ENCODE results near the gene SPTBN4. TPM values are rescaled to one million over a fixed set of nuclear protein-coding genes. Genes with fewer than 3 reads are reported as not detected.
A peak's percentile ranks its signal among the peaks of the same experiment; 100 is the strongest.

The SPTBN4 gene
- total and polyA plus RNA-seq, 2 donors (not counting 1 experiment from before 2014, with no cell fraction given), result 0.03 to 0.67 TPM

DNA sequence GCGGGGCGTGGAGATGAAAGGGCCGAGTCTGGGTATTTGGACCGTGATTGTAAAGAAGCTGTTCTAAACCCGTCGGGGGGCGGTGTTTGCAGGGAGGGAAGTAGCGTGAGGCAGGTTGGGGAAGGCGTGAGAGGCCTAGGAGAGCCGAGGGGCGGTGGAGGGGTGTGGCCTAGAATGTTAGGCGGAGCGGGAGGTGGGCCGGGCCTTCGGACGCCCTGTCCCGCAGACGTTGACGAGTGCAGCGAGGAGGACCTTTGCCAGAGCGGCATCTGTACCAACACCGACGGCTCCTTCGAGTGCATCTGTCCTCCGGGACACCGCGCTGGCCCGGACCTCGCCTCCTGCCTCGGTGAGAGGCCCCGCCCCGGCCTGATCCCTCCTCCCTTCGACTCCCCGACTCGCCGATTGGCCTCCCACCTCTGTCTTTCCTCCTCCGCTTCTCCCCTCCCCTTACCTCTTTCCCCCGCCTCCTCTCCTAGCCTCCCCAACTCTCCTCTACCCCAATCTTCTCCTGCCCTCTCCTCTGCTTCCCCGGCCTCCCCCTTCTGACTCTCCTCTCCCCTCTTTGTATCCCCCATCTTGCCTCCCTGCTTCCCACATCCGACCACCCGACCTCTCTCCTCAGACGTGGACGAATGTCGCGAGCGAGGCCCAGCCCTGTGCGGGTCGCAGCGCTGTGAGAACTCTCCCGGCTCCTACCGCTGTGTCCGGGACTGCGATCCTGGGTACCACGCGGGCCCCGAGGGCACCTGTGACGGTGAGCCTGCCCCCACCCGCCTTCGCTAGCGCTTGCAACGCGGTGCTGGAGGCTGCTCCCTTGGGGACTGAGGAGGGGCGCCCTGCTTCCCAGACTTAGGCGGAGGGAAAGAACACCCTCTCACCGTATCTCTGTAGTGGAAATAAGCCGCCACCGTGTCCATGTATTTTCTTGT lies 147.2 kb downstream of the SPTBN4 start:
- peak overlapping the region; percentile 95 for H2AFZ ChIP-seq (ENCODE audit: insufficient read depth, low read depth, low read length, poor library complexity, severe bottlenecking)
- Mint-ChIP-seq H3K4me3 (peak overlapping the region; percentile 93), H3K27ac (peak overlapping the region; percentile 91), H3K9me3 (ENCODE audit: insufficient read depth) (no peaks in the 10 kb centered on the region), H3K27me3 (no peaks in the 10 kb centered on the region), H3K4me1 (peaks cover 40% of the 10 kb centered on the region)
- TF ChIP-seq EZH2 (IDR thresholded peaks at IDR 0.05; ENCODE audit: borderline replicate concordance, insufficient read depth, low read depth, low read length, poor library complexity, severe bottlenecking), result no peak
- TF ChIP-seq, protein P1, sequence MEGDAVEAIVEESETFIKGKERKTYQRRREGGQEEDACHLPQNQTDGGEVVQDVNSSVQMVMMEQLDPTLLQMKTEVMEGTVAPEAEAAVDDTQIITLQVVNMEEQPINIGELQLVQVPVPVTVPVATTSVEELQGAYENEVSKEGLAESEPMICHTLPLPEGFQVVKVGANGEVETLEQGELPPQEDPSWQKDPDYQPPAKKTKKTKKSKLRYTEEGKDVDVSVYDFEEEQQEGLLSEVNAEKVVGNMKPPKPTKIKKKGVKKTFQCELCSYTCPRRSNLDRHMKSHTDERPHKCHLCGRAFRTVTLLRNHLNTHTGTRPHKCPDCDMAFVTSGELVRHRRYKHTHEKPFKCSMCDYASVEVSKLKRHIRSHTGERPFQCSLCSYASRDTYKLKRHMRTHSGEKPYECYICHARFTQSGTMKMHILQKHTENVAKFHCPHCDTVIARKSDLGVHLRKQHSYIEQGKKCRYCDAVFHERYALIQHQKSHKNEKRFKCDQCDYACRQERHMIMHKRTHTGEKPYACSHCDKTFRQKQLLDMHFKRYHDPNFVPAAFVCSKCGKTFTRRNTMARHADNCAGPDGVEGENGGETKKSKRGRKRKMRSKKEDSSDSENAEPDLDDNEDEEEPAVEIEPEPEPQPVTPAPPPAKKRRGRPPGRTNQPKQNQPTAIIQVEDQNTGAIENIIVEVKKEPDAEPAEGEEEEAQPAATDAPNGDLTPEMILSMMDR (IDR thresholded peaks at IDR 0.05), result no peak
- no peaks in the 10 kb centered on the region for H3K79me2 ChIP-seq (ENCODE audit: control insufficient read depth, insufficient read depth, low read length)
- peak overlapping the region; percentile 80 for H3K9ac ChIP-seq (ENCODE audit: low read length)
- H3K9me3 ChIP-seq (ENCODE audit: control extremely low read depth in 1 of 3, control insufficient read depth in 2 of 3, insufficient read depth in 1 of 3, low read length in 2 of 3), result peaks cover 0 to 13% (median 0%) of the 10 kb centered on the region in 3 donors
- ChIA-PET CTCF (interaction anchor here (1.0 to 4.5 kb wide), 6 partner anchors 8 to 44 kb away, joined by 3 to 37 read pairs (median 9); partner anchors contain the start of gene LTBP4), POLR2A (interaction anchor here (0.9 to 1.4 kb wide), 5 partner anchors 9 to 65 kb away, joined by 3 to 9 read pairs (median 5); no protein-coding TSS in a partner anchor)
- intact Hi-C loops (cut with micrococcal nuclease), result loop anchor here (1.0 to 10.0 kb wide), 5 partner anchors 9 to 183 kb away; partner anchors contain the start of genes BLVRB, COQ8B, EGLN2 and ITPKC
- H3K36me3 ChIP-seq (replicated peaks in 1 of 2; ENCODE audit: control extremely low read depth in 1 of 2, control insufficient read depth in 1 of 2, extremely low read depth in 1 of 2, insufficient read depth in 2 of 2, low read length in 1 of 2), result no peaks in the 10 kb centered on the region
- WGBS (ENCODE audit: insufficient coverage), result under 1% methylated on average over 65 of the region's 67 CpGs
- H3K27ac ChIP-seq (ENCODE audit: low read length in 2 of 2), result peak overlapping the region; percentile 69 to 83
- ATAC-seq (ENCODE audit: low read depth), result peak; percentile 65
- peak; percentile 94 for DNase-seq
- no peaks in the 10 kb centered on the region for H3K27me3 ChIP-seq (replicated peaks in 1 of 4; ENCODE audit: control extremely low read depth in 1 of 4, control insufficient read depth in 3 of 4, insufficient read depth in 4 of 4, low read length in 3 of 4)
- H3K4me2 ChIP-seq (replicated peaks; ENCODE audit: low read depth, low read length, poor library complexity, severe bottlenecking), result peak overlapping the region; percentile 97
- H4K20me1 ChIP-seq (ENCODE audit: control insufficient read depth, insufficient read depth, low read length, poor library complexity, severe bottlenecking), result no peaks in the 10 kb centered on the region
- H3K4me1 ChIP-seq (ENCODE audit: control insufficient read depth in 2 of 2, insufficient read depth in 2 of 2, low read length in 2 of 2), result peaks cover 25 to 41% of the 10 kb centered on the region in 2 donors
- H3K4me3 ChIP-seq (ENCODE audit: control extremely low read depth in 1 of 5, extremely low read depth in 1 of 5, insufficient read depth in 1 of 5, low read depth in 2 of 5, low read length in 4 of 5), result peak overlapping the region; percentile 16 to 94 (median 76)

Measured in B cell (primary cell).